HG03139 (cell line): Measurements from ENCODE around the gene RNU6-9.

Experiments
- ATAC-seq: cut with Tn5 transposase; IDR thresholded peaks from one replicate; pipeline ENCODE4 v1.9.1; 2021; ENCODE audit not compliant: unreplicated experiment

RNU6-9 gene

DNA sequence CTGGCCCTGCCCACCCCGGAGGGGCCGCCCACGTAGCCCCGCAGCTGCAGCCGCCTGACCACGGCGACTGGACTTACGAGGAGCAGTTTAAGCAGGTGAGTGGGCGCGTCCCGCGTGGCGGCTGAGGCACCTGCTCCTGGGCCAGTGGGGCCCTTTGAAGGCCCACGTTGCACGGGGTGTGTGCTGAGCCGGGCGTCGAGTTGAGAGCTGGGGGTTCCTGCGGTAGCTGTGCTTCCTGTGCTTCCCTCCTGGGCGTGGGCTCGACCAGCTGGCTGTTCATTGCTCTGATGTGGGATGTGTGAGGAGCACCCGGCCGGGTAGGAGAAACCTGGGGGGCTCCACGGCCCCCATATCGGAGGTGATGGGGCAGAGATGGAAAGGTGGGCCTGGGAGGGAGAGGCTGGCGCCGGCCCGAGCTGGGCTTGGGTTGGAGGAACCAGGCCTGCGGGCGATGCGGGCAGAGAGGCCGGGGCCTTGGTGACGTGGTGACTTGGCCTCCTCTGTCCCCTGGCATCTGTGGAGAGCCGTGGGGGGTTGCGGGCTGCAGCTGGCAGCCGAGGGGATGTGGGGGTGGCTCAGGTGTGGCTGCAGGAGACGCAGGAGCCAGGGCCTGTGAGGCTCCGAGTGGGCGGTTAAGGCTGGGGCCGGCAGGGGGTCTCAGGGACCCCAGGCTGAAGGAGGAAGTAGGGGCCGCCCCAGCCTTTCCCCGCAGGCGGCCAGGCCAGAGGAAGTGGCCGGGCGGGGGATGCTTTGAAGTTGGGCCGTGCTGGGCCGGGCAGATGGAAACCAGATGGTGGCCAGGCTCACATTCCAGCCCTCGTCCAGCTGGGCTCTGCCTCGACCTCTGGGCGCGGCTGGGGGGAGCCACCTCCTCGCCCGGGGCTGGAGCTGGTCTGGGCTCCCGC, 39.6 kb downstream of the RNU6-9 start:
- ATAC-seq: no peak

DNA sequence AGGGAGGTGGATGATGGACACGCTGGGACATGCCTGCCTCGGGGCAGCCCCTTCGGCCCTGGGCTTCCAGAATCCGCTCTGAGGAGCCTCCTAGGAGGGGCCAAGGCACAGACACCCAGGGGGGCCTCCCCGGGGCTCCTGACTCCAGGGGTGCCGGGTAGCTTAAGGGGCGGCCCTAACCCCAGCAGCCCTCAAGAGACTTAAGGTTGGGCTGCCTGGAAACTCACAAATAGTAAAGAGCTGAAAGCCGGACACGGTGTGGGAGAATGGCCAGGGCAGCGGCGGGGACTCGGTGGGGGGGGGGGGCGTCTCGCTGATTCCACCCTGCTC, 40.2 kb downstream of the RNU6-9 start:
- ATAC-seq: no peak

DNA sequence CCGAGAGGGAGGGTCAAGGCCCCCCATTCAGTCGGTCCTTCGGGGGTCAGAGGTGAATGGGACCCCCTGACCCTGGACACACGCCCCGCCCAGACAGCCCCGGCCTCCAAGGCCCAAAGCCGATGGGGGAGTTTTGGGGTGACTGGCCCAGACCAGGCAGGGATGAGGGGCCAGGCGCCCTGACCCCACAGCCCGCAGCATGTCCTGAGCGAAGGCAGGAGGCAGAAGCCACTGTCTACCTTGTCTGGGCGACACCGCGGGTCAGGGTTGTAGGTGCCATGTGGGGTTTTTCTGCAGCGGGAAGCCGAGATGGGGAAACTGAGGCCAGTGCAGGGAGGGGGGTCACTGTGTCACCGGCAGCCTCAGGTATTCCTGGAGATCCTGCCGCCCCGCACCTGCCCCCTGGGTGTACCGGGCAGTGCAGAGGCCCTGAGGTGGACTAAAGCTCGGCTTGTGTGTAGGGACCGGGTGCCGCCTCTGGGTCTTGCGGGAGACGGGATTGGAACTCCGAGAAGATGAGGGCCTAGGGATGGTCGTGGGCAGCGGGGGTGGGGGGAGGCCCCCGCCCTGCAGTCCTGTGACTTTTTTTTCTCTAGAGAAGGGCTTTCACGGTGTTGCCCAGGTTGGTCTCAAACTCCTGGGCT, 41.0 kb downstream of the RNU6-9 start:
- no peak for ATAC-seq

DNA sequence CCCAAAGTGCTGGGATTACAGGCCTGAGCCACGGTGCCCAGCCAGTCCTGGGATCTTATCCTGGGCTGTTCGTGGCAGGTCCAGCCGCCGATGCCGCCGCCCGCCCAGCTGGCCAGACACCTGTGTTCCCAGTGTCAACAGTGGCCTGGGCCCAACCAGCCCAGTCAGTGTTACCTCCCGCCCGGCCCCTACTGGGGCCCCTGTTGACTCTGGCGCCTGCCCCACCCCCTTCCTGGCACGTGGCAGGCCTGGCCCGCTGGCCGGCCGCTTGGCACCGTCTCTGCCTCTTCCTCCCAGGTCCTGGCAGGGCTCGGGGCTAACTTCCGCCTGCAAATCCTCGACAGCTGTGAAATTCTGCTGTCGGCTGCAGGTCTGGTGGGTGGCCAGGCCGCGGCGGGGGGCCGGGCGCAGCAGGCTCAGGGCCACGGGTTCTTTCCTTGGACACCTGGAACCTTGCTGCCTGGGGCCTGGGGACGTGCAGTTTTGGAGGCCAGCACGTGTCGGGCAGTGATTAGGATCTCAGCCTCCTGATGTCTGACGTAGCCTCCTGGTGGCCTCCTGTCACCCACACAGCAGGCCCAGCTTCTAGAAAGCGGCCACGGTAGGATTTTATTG, 41.7 kb downstream of the RNU6-9 start:
- no peak for ATAC-seq

- ATAC-seq: no peak
These were observed 42.9 kb downstream of the RNU6-9 start for GRCh38 chr19:936175-936546.

GRCh38 chr19:937259-937694, 44.0 kb downstream of the RNU6-9 start:
- ATAC-seq: no peak

DNA sequence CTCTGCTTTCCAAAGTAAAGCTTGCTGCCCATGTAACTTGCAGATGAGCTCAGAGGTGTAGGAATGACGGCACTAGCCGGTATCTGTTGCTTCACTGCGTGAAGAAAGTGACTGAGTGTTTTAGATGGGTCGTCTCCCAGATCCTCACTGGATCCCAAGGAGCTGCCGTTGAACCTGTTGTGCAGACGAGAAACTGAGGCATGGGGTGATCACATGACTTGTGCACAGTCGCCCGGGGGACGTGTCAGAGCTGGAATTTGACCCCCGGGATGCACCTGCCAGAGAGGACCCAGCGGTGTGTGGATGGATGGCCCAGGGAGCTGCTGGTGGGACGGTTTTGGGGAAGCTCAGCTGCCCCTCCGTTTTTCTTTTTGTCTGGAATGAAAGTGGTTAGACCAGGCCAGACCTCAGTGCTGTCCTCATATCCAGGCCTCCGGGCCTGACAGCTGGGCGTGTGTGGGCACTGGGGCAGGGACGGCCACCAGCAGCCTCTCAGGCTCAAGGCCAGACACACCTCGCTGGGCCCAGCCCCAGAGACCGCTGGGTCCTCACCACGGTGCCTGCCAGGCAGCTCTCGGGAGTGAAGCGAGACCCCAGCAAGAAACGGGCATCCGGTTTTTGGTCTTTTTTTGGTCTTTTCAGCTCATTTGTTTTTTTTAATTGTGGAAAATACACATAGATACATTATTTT, 45.1 kb downstream of the RNU6-9 start:
- ATAC-seq: no peak

GRCh38 chr19:939439-939838, 46.2 kb downstream of the RNU6-9 start:
- ATAC-seq: no peak

GRCh38 chr19:939922-940321, 46.6 kb downstream of the RNU6-9 start:
- ATAC-seq: no peak

DNA sequence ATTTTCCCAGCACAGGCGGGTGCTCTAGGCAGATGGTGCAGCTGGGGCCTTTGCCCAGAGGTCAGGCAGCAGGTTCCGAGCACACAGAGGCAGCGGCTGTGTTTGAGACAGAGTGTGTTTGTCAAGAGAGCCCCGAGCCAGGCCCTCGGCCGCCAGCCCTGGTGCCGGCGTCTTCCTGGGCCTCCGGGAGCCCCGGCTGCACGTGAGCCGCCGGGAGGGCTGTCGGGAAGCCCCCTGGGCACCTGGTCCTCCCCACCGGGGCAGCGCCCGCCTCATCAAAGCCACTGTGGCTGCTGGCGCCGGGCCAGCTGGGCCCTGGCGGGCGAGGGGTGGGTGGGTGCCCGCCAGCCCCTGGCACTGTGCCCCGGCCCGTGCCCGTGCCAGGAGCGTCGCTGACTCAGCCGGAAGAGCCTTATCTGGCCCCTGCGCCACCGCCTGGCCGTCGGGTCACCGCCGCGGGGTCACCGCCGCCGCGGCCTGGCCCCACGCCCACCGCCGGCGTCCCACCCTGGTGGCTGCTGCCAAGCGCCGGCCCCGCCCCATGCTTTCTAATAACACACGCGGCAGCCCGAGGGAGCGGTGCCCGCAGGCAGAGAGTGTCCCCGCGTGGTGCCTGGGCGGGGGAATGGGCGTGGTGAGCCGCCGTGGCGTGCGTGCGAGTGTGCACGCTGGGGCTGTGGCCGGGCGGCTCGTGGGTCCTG, 47.5 kb downstream of the RNU6-9 start:
- no peak for ATAC-seq

DNA sequence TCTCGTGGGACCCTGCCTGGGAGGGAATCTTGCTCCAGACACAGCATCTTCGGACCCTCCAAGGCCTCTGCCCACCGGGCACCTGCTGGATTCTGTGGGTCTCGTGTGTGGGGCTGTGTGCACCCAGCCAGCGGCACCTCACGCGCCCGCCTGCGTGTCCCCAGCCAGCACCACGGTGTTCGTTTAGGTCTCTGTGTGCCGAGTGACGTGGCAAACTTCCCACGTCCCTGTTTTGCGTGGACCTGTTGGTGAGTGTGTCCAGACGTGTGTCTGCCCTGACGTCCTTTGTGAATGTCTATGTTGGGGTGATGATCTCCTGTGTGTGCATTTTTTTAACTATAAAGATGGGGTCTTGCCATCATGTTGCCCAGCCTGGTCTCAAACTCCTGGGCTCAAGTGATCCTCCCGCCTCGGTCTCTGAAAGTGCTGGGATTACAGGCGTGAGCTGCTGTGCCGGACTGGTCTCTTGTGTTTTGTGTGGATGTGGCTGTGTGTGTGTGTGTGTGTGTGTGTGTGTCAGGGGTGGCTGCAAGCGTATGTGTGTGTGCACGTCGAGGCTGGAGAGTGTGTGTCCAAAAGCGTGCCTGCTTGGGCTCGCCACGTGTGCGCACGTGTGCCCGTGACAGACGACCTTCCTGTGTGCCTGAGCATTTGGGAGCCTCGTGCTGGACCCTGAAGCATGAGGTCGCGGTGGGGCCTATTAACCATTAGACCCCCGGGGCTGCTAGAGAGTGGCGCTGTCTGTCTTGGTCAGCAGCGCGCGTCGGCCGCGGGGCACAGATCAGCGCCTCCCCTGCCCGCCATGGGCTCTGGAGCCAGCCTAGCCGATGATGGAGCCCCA, 48.2 kb downstream of the RNU6-9 start:
- ATAC-seq: no peak

- no peak for ATAC-seq
These were observed 48.9 kb downstream of the RNU6-9 start for GRCh38 chr19:942133-942645.
